Stomach (tissue), 9 donors: Measurements from ENCODE around the gene UBE2G1. TPM values are rescaled to one million over a fixed set of nuclear protein-coding genes. Genes with fewer than 3 reads are reported as not detected.

Experiments
- DNase-seq, 2 donors: peaks; one replicate each; pipeline versions ENCODE4 v3.0.0 to v3.0.0-alpha.2; 2013 to 2019
- H3K27ac ChIP-seq, 5 donors: fragments of 200-600 bp in 4 of 5; sonication (generic) in 4 of 5; one replicate each; pipeline ENCODE4 v1.5.1; 2013 to 2019; ENCODE audit warnings: mild to moderate bottlenecking in 1 of 5, moderate library complexity in 1 of 5
- H3K27me3 ChIP-seq, 3 donors: fragments of 200-600 bp; sonication (generic); one replicate each; pipeline ENCODE4 v1.5.1; 2017 to 2019; ENCODE audit warnings: mixed run types in 1 of 3
- H3K36me3 ChIP-seq, 4 donors: fragments of 200-600 bp; sonication (generic); 1 replicate in 3 of 4; 2 replicates in 1 of 4; pipeline ENCODE4 v1.5.1; 2016 to 2019
- H3K4me1 ChIP-seq, 4 donors: fragments of 200-600 bp; sonication (generic); one replicate each; pipeline ENCODE4 v1.5.1; 2016 to 2019
- H3K4me3 ChIP-seq, 4 donors: fragments of 200-600 bp; sonication (generic) in 3 of 4; one replicate each; pipeline ENCODE4 v1.5.1; 2016 to 2019; ENCODE audit warnings: mild to moderate bottlenecking in 1 of 4
- H3K9me3 ChIP-seq, 4 donors: fragments of 200-600 bp; sonication (generic); one replicate each; pipeline ENCODE4 v1.5.1; 2016 to 2019
- EP300 ChIP-seq: sonication (generic); formaldehyde crosslinking; IDR thresholded peaks from one replicate; pipeline ENCODE4 v1.6.1; 2017; ENCODE audit warnings: antibody characterized with exemption
- POLR2A ChIP-seq, 4 donors: fragments of 450-650 bp; IDR thresholded peaks; one replicate each; pipeline ENCODE4 v1.6.1; 2016; ENCODE audit warnings: antibody characterized with exemption in 4 of 4, control low read depth in 2 of 4, mild to moderate bottlenecking in 1 of 4, moderate library complexity in 1 of 4
- POLR2AphosphoS5 ChIP-seq, 3 donors: sonication (generic); formaldehyde crosslinking; IDR thresholded peaks; one replicate each; pipeline ENCODE4 v1.6.1; 2016; ENCODE audit warnings: antibody characterized with exemption in 3 of 3
- WGBS, 5 donors: extraction: QIAGEN DNeasy Blood & Tissue Kit in 3 of 5; methylation state at CpG; one replicate each; pipeline versions ENCODE4 v1.1.5 to v1.1.7; 2013 to 2018; 5-methylcytosine and 5-hydroxymethylcytosine counted together
- intact Hi-C: fragments of 100-400 bp; cut with DNase I; formaldehyde crosslinking; loops from one replicate; pipeline ENCODE4 v1.15.1; 2023; ENCODE audit warnings: low total_unique reads
- polyA plus RNA-seq, 3 donors: library from polyadenylated mRNA; stranded (reverse); fragments of 200-250 nt; gene quantifications; one replicate each; pipeline ENCODE4 v1.2.3, GENCODE V29; 2013
- total RNA-seq, 5 donors: library from RNA; depleted of rRNA; stranded (reverse); fragments of >200 nt; gene quantifications; one replicate each; pipeline versions ENCODE4 v1.1.0 to v1.2.3, GENCODE V29; 2014 to 2016
- TF ChIP-seq, protein P1 (sequence below), 7 experiments: fragments of 450-650 bp in 4 of 7; fragments of 200-600 bp in 3 of 7; sonication (generic) in 3 of 7; IDR thresholded peaks; one replicate each; pipeline ENCODE4 v1.5.1; 2016 to 2019; ENCODE audit warnings: antibody characterized with exemption in 7 of 7, control low read depth in 2 of 7, mild to moderate bottlenecking in 1 of 7
- donor health status: healthy with polysubstance abuse.
- donor health status: Bipolar disorder and iron deficiency.
- donor health status: healthy.

The UBE2G1 gene
- total and polyA plus RNA-seq, 8 donors, result 14.0 to 91.0 (median 38.2) TPM

DNA sequence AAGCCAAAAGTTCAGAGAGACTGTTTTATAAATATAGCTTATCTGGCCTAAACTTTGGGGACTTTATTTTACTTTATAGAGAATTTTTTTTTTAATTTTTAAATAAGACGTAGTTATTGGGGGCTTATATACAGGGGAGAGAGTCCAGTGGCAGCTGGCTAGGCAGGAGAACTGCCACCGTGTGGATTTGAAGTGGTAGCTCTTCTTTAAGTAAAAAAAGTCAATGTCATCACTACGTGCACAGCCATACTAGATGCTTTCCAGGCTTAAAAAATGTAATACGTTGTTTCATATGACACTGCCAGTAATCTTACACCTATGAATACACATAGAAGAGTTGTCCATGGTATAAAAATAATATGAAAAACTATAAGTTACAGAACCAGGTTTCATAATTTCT lies 70.8 kb downstream of the UBE2G1 start:
- no peak for TF ChIP-seq POLR2AphosphoS5 (IDR thresholded peaks at IDR 0.05)
- TF ChIP-seq POLR2A (IDR thresholded peaks at IDR 0.05), result no peak
- no peak for TF ChIP-seq EP300
- TF ChIP-seq, protein P1, sequence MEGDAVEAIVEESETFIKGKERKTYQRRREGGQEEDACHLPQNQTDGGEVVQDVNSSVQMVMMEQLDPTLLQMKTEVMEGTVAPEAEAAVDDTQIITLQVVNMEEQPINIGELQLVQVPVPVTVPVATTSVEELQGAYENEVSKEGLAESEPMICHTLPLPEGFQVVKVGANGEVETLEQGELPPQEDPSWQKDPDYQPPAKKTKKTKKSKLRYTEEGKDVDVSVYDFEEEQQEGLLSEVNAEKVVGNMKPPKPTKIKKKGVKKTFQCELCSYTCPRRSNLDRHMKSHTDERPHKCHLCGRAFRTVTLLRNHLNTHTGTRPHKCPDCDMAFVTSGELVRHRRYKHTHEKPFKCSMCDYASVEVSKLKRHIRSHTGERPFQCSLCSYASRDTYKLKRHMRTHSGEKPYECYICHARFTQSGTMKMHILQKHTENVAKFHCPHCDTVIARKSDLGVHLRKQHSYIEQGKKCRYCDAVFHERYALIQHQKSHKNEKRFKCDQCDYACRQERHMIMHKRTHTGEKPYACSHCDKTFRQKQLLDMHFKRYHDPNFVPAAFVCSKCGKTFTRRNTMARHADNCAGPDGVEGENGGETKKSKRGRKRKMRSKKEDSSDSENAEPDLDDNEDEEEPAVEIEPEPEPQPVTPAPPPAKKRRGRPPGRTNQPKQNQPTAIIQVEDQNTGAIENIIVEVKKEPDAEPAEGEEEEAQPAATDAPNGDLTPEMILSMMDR (IDR thresholded peaks at IDR 0.05), result no peak

DNA sequence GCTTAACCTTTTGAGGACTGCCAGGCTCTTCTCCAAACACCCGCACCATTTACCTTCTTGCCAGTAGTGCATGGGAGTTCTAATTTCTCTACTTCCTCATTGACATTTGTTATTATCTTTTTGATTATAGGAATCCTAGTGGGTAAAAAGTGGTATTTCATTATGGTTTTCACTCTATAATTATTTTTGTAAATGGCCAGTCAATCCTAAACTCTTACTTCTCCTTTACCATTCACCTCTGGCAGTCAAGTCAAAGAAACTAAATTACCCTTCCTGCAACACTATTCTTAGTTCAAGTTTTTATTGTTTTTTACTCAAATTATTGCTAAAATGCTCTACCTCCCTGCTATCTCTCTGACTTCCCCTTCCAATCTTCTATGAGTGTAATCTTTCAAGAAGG lies 72.9 kb downstream of the UBE2G1 start:
- Histone ChIP-seq H3K9me3 (no peaks in the 10 kb centered on the region), H3K27me3 (no peaks in the 10 kb centered on the region), H3K4me3 (no peak overlapping the region), H3K36me3 (peaks cover 5 to 55% (median 41%) of the 10 kb centered on the region in 4 donors), H3K4me1 (peaks cover 0 to 10% (median 4%) of the 10 kb centered on the region in 4 donors), H3K27ac (no peak overlapping the region)
- intact Hi-C loops, result no loop called here
- TF ChIP-seq, protein P1 (IDR thresholded peaks at IDR 0.05), result no peak
- no peak for TF ChIP-seq POLR2A (IDR thresholded peaks at IDR 0.05)
- TF ChIP-seq EP300, result no peak
- TF ChIP-seq POLR2AphosphoS5 (IDR thresholded peaks at IDR 0.05), result no peak
- DNase-seq, result no peak
- WGBS, 5 donors, result 86 to 100% (median 96%) methylated on average over 1 of the region's 1 CpG

More for the DNA sequence above, 70.8 kb downstream of the UBE2G1 start:
- WGBS, 5 donors, result 61 to 69% (median 67%) methylated on average over 4 of the region's 4 CpGs
- intact Hi-C loops, result no loop called here
- Histone ChIP-seq H3K36me3 (peaks cover 4 to 37% (median 26%) of the 10 kb centered on the region in 4 donors), H3K4me1 (peaks cover 0 to 18% (median 5%) of the 10 kb centered on the region in 4 donors), H3K9me3 (no peaks in the 10 kb centered on the region), H3K27me3 (no peaks in the 10 kb centered on the region), H3K4me3 (no peak overlapping the region), H3K27ac (no peak overlapping the region)
- DNase-seq, result no peak

DNA sequence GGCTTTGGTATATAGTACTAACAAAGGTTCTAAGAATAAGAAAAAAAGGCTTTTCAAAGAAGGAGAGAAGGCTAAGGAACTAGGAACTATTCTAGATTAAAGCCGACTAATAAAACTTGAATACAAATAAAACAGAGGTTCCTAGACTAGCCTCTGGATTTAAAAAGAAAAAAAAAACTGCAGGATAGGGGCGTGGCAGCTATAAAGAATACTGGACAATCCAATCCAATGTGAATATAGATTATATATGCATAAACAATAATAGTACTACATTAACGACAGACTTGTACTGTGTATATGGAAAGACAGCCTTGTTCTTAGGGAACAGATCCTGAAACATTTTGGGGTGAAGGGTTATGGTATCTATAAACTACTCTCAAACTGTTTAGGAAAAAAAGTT lies 78.8 kb downstream of the UBE2G1 start:
- no peaks in the 10 kb centered on the region for H3K27me3 ChIP-seq
- H3K4me3 ChIP-seq, result no peak overlapping the region
- 82 to 87% (median 86%) methylated on average over 3 of the region's 3 CpGs for WGBS, 5 donors
- H3K36me3 ChIP-seq, result peaks cover 5 to 64% (median 49%) of the 10 kb centered on the region in 4 donors
- H3K4me1 ChIP-seq, result no peaks in the 10 kb centered on the region
- TF ChIP-seq, protein P1 (IDR thresholded peaks at IDR 0.05), result no peak
- TF ChIP-seq POLR2A (IDR thresholded peaks at IDR 0.05) (no peak), EP300 (no peak)
- H3K9me3 ChIP-seq, result no peaks in the 10 kb centered on the region
- DNase-seq, result no peak
- no peak overlapping the region for H3K27ac ChIP-seq
- intact Hi-C loops, result no loop called here

DNA sequence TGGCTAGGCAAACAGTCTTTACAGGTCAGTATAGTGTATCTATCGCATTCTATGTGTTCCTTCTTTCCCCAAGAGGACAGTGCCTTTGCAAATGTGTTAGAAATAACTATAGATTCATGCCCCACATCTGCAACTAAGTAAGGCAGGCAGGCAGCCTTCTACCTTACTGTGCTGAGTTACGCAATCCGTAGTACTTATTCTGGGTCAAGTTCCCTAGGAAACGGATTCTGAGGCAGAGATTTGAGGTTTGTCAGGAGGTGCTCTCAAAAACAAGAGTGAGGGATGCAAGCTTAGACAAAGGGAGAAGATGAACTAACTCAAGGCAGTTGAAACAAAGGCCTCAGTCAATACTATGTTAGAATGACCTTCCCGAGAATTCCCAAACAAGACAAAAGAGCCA lies 90.0 kb downstream of the UBE2G1 start:
- no peak for DNase-seq
- TF ChIP-seq, protein P1 (IDR thresholded peaks at IDR 0.05), result no peak
- no peak for TF ChIP-seq POLR2A (IDR thresholded peaks at IDR 0.05)
- TF ChIP-seq EP300, result no peak
- TF ChIP-seq POLR2AphosphoS5 (IDR thresholded peaks at IDR 0.05), result no peak
- Histone ChIP-seq H3K4me3 (no peak overlapping the region), H3K27ac (no peak overlapping the region), H3K36me3 (peaks cover 3 to 68% (median 32%) of the 10 kb centered on the region in 4 donors), H3K9me3 (no peaks in the 10 kb centered on the region), H3K4me1 (peaks cover 0 to 20% (median 8%) of the 10 kb centered on the region in 4 donors), H3K27me3 (no peaks in the 10 kb centered on the region)
- WGBS, 5 donors, result 91 to 97% (median 94%) methylated on average over 5 of the region's 5 CpGs
- intact Hi-C loops, result no loop called here
